ENCODE measurements around the gene TKFC.

TKFC gene

DNA sequence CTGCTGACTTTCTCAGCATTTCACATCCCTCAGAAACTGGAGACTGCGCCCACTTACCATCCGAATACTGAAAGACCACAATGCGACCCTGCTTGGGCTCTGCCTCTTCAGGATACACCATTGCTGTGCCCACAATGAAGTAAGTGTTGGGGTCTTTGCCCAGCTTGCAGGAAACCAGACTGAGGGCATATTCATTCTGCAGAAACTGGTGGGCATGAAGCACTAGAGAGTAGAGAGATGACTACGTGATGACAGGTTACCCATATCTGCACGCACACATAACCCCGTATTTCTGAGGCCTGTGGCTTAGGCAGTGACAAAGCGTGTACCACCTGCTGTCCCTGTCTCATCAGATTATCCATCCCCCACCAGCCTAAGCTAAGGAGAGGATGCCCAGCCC lies 23.3 kb upstream of the TKFC start (continued):
- TF ChIP-seq, protein P1, sequence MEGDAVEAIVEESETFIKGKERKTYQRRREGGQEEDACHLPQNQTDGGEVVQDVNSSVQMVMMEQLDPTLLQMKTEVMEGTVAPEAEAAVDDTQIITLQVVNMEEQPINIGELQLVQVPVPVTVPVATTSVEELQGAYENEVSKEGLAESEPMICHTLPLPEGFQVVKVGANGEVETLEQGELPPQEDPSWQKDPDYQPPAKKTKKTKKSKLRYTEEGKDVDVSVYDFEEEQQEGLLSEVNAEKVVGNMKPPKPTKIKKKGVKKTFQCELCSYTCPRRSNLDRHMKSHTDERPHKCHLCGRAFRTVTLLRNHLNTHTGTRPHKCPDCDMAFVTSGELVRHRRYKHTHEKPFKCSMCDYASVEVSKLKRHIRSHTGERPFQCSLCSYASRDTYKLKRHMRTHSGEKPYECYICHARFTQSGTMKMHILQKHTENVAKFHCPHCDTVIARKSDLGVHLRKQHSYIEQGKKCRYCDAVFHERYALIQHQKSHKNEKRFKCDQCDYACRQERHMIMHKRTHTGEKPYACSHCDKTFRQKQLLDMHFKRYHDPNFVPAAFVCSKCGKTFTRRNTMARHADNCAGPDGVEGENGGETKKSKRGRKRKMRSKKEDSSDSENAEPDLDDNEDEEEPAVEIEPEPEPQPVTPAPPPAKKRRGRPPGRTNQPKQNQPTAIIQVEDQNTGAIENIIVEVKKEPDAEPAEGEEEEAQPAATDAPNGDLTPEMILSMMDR (tag by site-specific recombination; IDR thresholded peaks at IDR 0.05), result no peak
- no peak for TF ChIP-seq GLI2 (tag by site-specific recombination; IDR thresholded peaks at IDR 0.05; ENCODE audit: borderline replicate concordance, low read depth)
- TF ChIP-seq, protein P2, sequence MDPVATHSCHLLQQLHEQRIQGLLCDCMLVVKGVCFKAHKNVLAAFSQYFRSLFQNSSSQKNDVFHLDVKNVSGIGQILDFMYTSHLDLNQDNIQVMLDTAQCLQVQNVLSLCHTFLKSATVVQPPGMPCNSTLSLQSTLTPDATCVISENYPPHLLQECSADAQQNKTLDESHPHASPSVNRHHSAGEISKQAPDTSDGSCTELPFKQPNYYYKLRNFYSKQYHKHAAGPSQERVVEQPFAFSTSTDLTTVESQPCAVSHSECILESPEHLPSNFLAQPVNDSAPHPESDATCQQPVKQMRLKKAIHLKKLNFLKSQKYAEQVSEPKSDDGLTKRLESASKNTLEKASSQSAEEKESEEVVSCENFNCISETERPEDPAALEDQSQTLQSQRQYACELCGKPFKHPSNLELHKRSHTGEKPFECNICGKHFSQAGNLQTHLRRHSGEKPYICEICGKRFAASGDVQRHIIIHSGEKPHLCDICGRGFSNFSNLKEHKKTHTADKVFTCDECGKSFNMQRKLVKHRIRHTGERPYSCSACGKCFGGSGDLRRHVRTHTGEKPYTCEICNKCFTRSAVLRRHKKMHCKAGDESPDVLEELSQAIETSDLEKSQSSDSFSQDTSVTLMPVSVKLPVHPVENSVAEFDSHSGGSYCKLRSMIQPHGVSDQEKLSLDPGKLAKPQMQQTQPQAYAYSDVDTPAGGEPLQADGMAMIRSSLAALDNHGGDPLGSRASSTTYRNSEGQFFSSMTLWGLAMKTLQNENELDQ (tag by site-specific recombination; IDR thresholded peaks at IDR 0.05; ENCODE audit: low read depth), result no peak
- no peak for TF ChIP-seq ZNF677 (tag by site-specific recombination; IDR thresholded peaks at IDR 0.05)
- TF ChIP-seq ZNF48 (tag by site-specific recombination; IDR thresholded peaks at IDR 0.05), result no peak
- no peak for TF ChIP-seq ZNF843 (tag by site-specific recombination; IDR thresholded peaks at IDR 0.05)

DNA sequence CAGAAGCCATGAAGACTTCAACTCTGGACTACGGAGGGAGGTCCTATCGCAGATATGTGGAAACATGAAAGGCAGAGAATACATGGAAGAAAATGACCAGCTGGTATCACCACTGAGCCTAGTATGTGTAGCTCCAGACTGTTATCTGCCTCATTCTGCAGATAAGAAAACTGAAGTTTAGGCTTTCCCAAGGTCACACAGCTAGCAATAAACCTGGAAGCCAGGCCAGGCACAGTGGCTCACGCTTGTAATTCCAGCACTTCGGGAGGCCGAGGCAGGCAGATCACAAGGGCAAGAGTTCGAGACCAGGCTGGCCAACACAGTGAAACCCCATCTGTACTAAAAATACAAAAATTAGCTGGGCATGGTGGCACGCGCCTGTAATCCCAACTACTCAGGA lies 22.3 kb upstream of the TKFC start:
- ChIA-PET POLR2A (no interaction called here), CTCF (interaction anchor here (0.7 kb wide), 2 partner anchors 11 to 820 kb away, joined by 3 read pairs; no protein-coding TSS in a partner anchor)
- TF ChIP-seq ZNF548 (tag by site-specific recombination; IDR thresholded peaks at IDR 0.05), result no peak
- no peak for TF ChIP-seq ZIC2 (tag by site-specific recombination; IDR thresholded peaks at IDR 0.05)
- TF ChIP-seq ZNF184 (tag by site-specific recombination; IDR thresholded peaks at IDR 0.05), result no peak
- no peak for TF ChIP-seq ZNF600 (tag by site-specific recombination; IDR thresholded peaks at IDR 0.05)
- TF ChIP-seq ZNF174 (tag by site-specific recombination; IDR thresholded peaks at IDR 0.05), result no peak
- TF ChIP-seq ZNF555 (tag by site-specific recombination; conservative IDR thresholded peaks at IDR 0.05), result no peak
- no peak for TF ChIP-seq ZNF561 (tag by site-specific recombination; IDR thresholded peaks at IDR 0.05; ENCODE audit: borderline replicate concordance)
- TF ChIP-seq, protein P3, sequence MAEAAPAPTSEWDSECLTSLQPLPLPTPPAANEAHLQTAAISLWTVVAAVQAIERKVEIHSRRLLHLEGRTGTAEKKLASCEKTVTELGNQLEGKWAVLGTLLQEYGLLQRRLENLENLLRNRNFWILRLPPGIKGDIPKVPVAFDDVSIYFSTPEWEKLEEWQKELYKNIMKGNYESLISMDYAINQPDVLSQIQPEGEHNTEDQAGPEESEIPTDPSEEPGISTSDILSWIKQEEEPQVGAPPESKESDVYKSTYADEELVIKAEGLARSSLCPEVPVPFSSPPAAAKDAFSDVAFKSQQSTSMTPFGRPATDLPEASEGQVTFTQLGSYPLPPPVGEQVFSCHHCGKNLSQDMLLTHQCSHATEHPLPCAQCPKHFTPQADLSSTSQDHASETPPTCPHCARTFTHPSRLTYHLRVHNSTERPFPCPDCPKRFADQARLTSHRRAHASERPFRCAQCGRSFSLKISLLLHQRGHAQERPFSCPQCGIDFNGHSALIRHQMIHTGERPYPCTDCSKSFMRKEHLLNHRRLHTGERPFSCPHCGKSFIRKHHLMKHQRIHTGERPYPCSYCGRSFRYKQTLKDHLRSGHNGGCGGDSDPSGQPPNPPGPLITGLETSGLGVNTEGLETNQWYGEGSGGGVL (tag by site-specific recombination; IDR thresholded peaks at IDR 0.05), result no peak
- no peak for TF ChIP-seq ZNF24 (tag by site-specific recombination; IDR thresholded peaks at IDR 0.05)
- TF ChIP-seq ZNF2 (tag by site-specific recombination; IDR thresholded peaks at IDR 0.05), result no peak
- TF ChIP-seq KLF10 (tag by site-specific recombination; IDR thresholded peaks at IDR 0.05), result no peak
- no peak for TF ChIP-seq ZBTB7A (tag by site-specific recombination; IDR thresholded peaks at IDR 0.05; ENCODE audit: low read depth)
- TF ChIP-seq ZNF621 (tag by site-specific recombination; IDR thresholded peaks at IDR 0.05), result no peak
- TF ChIP-seq ZBTB21 (tag by site-specific recombination; IDR thresholded peaks at IDR 0.05), result no peak
- TF ChIP-seq ZNF664 (tag by site-specific recombination; IDR thresholded peaks at IDR 0.05), result no peak
- no peak for TF ChIP-seq ZNF239 (tag by site-specific recombination; IDR thresholded peaks at IDR 0.05)
- no peak for TF ChIP-seq ZNF311 (tag by site-specific recombination; IDR thresholded peaks at IDR 0.05; ENCODE audit: borderline replicate concordance)
- no peak for TF ChIP-seq ZSCAN16 (tag by site-specific recombination; IDR thresholded peaks at IDR 0.05)
- no peak for TF ChIP-seq BCL11A (tag by site-specific recombination; IDR thresholded peaks at IDR 0.05; ENCODE audit: low read depth)
- peaks cover 23 to 100% of the 10 kb centered on the region in 2 experiments for H3K36me3 ChIP-seq (ENCODE audit: control insufficient read depth in 2 of 2, insufficient read depth in 1 of 2, low read length in 2 of 2)
- no peaks in the 10 kb centered on the region for H3K4me1 ChIP-seq (ENCODE audit: control insufficient read depth, insufficient read depth, low read length)
- H3K9me3 ChIP-seq (ENCODE audit: control insufficient read depth, insufficient read depth, low read depth, low read length), result no peaks in the 10 kb centered on the region
- H3K4me3 ChIP-seq (ENCODE audit: low read depth, low read length), result no peak overlapping the region
- no peak overlapping the region for H3K27ac ChIP-seq (ENCODE audit: extremely low read depth, low read depth, low read length)

All from HEK293 (cell line).